Fibroblast of lung (primary cell): ENCODE measurements around the gene LELP1. TPM values are rescaled to one million over a fixed set of nuclear protein-coding genes. Genes with fewer than 3 reads are reported as not detected.
A peak's percentile ranks its signal among the peaks of the same experiment; 100 is the strongest.

ENCODE experiments used
- DNase-seq, 2 donors: peaks; one replicate each; pipeline versions ENCODE4 v3.0.0 to v3.0.0-alpha.2; 2010; ENCODE audit warnings: low read depth in 2 of 2
- H2AFZ ChIP-seq: 2 replicates; pipeline ENCODE4 v1.5.1; 2012; ENCODE audit warnings: low read length, control low read depth, inconsistent platforms
- H3K27ac ChIP-seq: 2 replicates; pipeline ENCODE4 v1.5.1; 2011; ENCODE audit warnings: low read length, control low read depth; ENCODE audit not compliant: insufficient read depth
- H3K27me3 ChIP-seq: 2 replicates; pipeline ENCODE4 v1.5.1; 2011; ENCODE audit warnings: mild to moderate bottlenecking, low read length; ENCODE audit not compliant: control insufficient read depth, insufficient read depth
- H3K36me3 ChIP-seq: 2 replicates; pipeline ENCODE4 v1.5.1; 2011; ENCODE audit warnings: low read length; ENCODE audit not compliant: control insufficient read depth, insufficient read depth
- H3K4me1 ChIP-seq: 2 replicates; pipeline ENCODE4 v1.5.1; 2011; ENCODE audit warnings: low read length; ENCODE audit not compliant: control insufficient read depth, insufficient read depth; ENCODE audit errors: extremely low read depth
- H3K4me2 ChIP-seq: 2 replicates; pipeline ENCODE4 v1.5.1; 2011; ENCODE audit warnings: low read length, control low read depth; ENCODE audit not compliant: insufficient read depth; ENCODE audit errors: extremely low read depth
- H3K4me3 ChIP-seq, 4 experiments: fragments of 200-600 bp in 1 of 4; sonication (generic) in 1 of 4; replicated peaks in 1 of 4; 2 replicates each; pipeline ENCODE4 v1.5.1; 2011 to 2016; ENCODE audit warnings: low read length in 4 of 4, low read depth in 3 of 4, mild to moderate bottlenecking in 3 of 4, control low read depth in 2 of 4, inconsistent platforms in 1 of 4, mixed read lengths in 1 of 4; ENCODE audit not compliant: insufficient read depth in 1 of 4; ENCODE audit errors: control extremely low read depth in 1 of 4
- H3K79me2 ChIP-seq: 2 replicates; pipeline ENCODE4 v1.5.1; 2012; ENCODE audit warnings: mild to moderate bottlenecking, low read length, inconsistent platforms; ENCODE audit not compliant: control insufficient read depth, insufficient read depth
- H3K9ac ChIP-seq: 2 replicates; pipeline ENCODE4 v1.5.1; 2011; ENCODE audit warnings: mild to moderate bottlenecking, low read length, control low read depth; ENCODE audit not compliant: insufficient read depth
- H3K9me3 ChIP-seq: 2 replicates; pipeline ENCODE4 v1.5.1; 2012; ENCODE audit warnings: low read depth, low read length; ENCODE audit not compliant: control insufficient read depth, insufficient read depth
- H4K20me1 ChIP-seq: 2 replicates; pipeline ENCODE4 v1.5.1; 2011; ENCODE audit warnings: low read length; ENCODE audit not compliant: control insufficient read depth, insufficient read depth; ENCODE audit errors: extremely low read depth
- CTCF ChIP-seq, 2 donors: IDR thresholded peaks in 1 of 2; conservative IDR thresholded peaks in 1 of 2; 1 replicate in 1 of 2; 2 replicates in 1 of 2; pipeline ENCODE4 v1.5.1; 2011 to 2012; ENCODE audit warnings: low read length in 2 of 2, control low read depth in 1 of 2, inconsistent platforms in 1 of 2, low read depth in 1 of 2, mild to moderate bottlenecking in 1 of 2
- EZH2 ChIP-seq: IDR thresholded peaks from 2 replicates; pipeline ENCODE4 v1.5.1; 2012; ENCODE audit warnings: low read length, control low read depth, mild to moderate bottlenecking; ENCODE audit errors: missing control alignments
- polyA plus RNA-seq, 2 donors: library from polyadenylated mRNA; depleted of rRNA in 1 of 2; stranded (reverse) in 1 of 2; unstranded in 1 of 2; fragments of >200 nt; gene quantifications; 2 replicates each; pipeline ENCODE4 v1.2.1, GENCODE V29; 2011 to 2012; ENCODE audit warnings: missing spikeins in 1 of 2
- total RNA-seq: library from RNA; depleted of rRNA; stranded (reverse); fragments of >200 nt; gene quantifications from 2 replicates; pipeline ENCODE4 v1.2.1, GENCODE V29; 2014

LELP1 gene
- total and polyA plus RNA-seq, 2 donors (not counting 1 experiment from before 2014, with no cell fraction given), result not detected

- Histone ChIP-seq H3K27me3 (no peaks in the 10 kb centered on the region), H2AFZ (no peak within 1 kb of the TSS), H4K20me1 (no peaks in the 10 kb centered on the region), H3K9me3 (no peaks in the 10 kb centered on the region), H3K27ac (no peak within 1 kb of the TSS), H3K4me2 (no peak within 1 kb of the TSS), H3K36me3 (no peaks in the 10 kb centered on the region), H3K9ac (no peak within 1 kb of the TSS), H3K4me1 (no peaks in the 10 kb centered on the region), H3K79me2 (no peaks in the 10 kb centered on the region), H3K4me3 (no peak within 1 kb of the TSS)
- peak in 1 of 2 donors; percentile 10 for DNase-seq
- no peak for TF ChIP-seq EZH2
- no peak for TF ChIP-seq CTCF (conservative IDR thresholded peaks at IDR 0.05 in 1 of 2, IDR thresholded peaks at IDR 0.05 in 1 of 2; ENCODE audit: low read depth in 1 of 2, low read length in 2 of 2)
Observed at GRCh38 chr1:153217212-153217611, 14.0 kb downstream of the LELP1 start, which contains the start of gene PRR9. TSS of gene PRR9 (plus strand) at chr1:153217584. CDS start at chr1:153218145, 561 bp downstream.

GRCh38 chr1:153217744-153218416 is 14.7 kb downstream of the LELP1 start:
- H3K9me3 ChIP-seq, result no peaks in the 10 kb centered on the region
- H3K27ac ChIP-seq, result no peak overlapping the region
- H3K79me2 ChIP-seq, result no peaks in the 10 kb centered on the region
- no peaks in the 10 kb centered on the region for H3K27me3 ChIP-seq
- no peaks in the 10 kb centered on the region for H4K20me1 ChIP-seq
- TF ChIP-seq CTCF (conservative IDR thresholded peaks at IDR 0.05 in 1 of 2, IDR thresholded peaks at IDR 0.05 in 1 of 2; ENCODE audit: low read depth in 1 of 2, low read length in 2 of 2) (no peak), EZH2 (no peak)
- H3K4me1 ChIP-seq, result no peaks in the 10 kb centered on the region
- H3K4me3 ChIP-seq, result no peak overlapping the region
- no peaks in the 10 kb centered on the region for H3K36me3 ChIP-seq
- H3K9ac ChIP-seq, result no peak overlapping the region
- H3K4me2 ChIP-seq, result no peak overlapping the region
- no peak for DNase-seq
- no peak overlapping the region for H2AFZ ChIP-seq

GRCh38 chr1:153220606-153221303 is 17.5 kb downstream of the LELP1 start:
- DNase-seq, result no peak
- Histone ChIP-seq H2AFZ (no peak overlapping the region), H3K36me3 (no peaks in the 10 kb centered on the region), H3K4me3 (no peak overlapping the region), H3K27ac (no peak overlapping the region), H3K27me3 (no peaks in the 10 kb centered on the region), H3K4me1 (no peaks in the 10 kb centered on the region), H3K4me2 (no peak overlapping the region), H3K9ac (no peak overlapping the region), H4K20me1 (no peaks in the 10 kb centered on the region), H3K9me3 (no peaks in the 10 kb centered on the region), H3K79me2 (no peaks in the 10 kb centered on the region)
- TF ChIP-seq EZH2 (no peak), CTCF (conservative IDR thresholded peaks at IDR 0.05 in 1 of 2, IDR thresholded peaks at IDR 0.05 in 1 of 2; ENCODE audit: low read depth in 1 of 2, low read length in 2 of 2) (no peak)
